K562 (cell line): ENCODE results near the gene PHLDB3. TPM values are rescaled to one million over a fixed set of nuclear protein-coding genes. Genes with fewer than 3 reads are reported as not detected.

Experiments
- ATAC-seq: fragments of 200-7000 bp; cut with Tn5 transposase; 3 replicates; pipeline ENCODE4 v1.9.1; 2020; ENCODE audit warnings: moderate library complexity
- BruUV-seq: library from RNA; stranded (reverse); fragments of 400-500 nt; replicated peaks from 2 replicates; lab custom pipeline; 2021; lab: Mats Ljungman, UMichigan
- CTCF ChIA-PET: fragments of 300-600 bp; formaldehyde crosslinking; extraction: SDS; loops from one replicate; lab custom pipeline; 2021; ENCODE audit warnings: low intra/inter-chr PET ratio; lab: Yijun Ruan, JAX
- POLR2A ChIA-PET: fragments of 300-600, 350-650 bp; sonication (Branson Sonifier 250); formaldehyde crosslinking; extraction: SDS; loops from one replicate; lab custom pipeline; 2021; ENCODE audit warnings: antibody characterized with exemption, inconsistent platforms; lab: Yijun Ruan, JAX
- DNase-seq, 4 experiments: peaks; one replicate each; pipeline versions ENCODE4 v3.0.0 to v3.0.0-alpha.2; 2011 to 2018; ENCODE audit warnings: low spot score in 3 of 4, mixed read lengths in 3 of 4; ENCODE audit errors: extremely low read depth in 1 of 4
- FAIRE-seq: peaks from 2 replicates; lab custom pipeline; 2011; peaks lifted over from hg19 to GRCh38; lab: Jason Lieb, UNC
- H2AFZ ChIP-seq: 2 replicates; pipeline ENCODE4 v1.6.0; 2011; ENCODE audit warnings: low read depth, low read length, control low read depth, inconsistent platforms
- H3K27ac ChIP-seq: fragments of 200-600 bp; 3 replicates; pipeline ENCODE4 v1.8.0; 2011; ENCODE audit warnings: low read depth, mild to moderate bottlenecking, control low read depth, inconsistent platforms, low read length, moderate library complexity, mixed read lengths; ENCODE audit errors: extremely low read depth
- H3K27me3 ChIP-seq, 2 experiments: fragments of 300-600 bp in 1 of 2; 2 replicates in 1 of 2; 3 replicates in 1 of 2; pipeline versions ENCODE4 v1.6.0 to v1.8.0; 2011; ENCODE audit warnings: inconsistent platforms in 2 of 2, low read length in 2 of 2, mild to moderate bottlenecking in 1 of 2, mixed read lengths in 1 of 2, moderate library complexity in 1 of 2; ENCODE audit not compliant: control insufficient read depth in 2 of 2, insufficient read depth in 2 of 2
- H3K36me3 ChIP-seq: fragments of 300-600 bp; 3 replicates; pipeline ENCODE4 v1.8.0; 2011; ENCODE audit warnings: mild to moderate bottlenecking, low read length, inconsistent platforms; ENCODE audit not compliant: control insufficient read depth, insufficient read depth
- H3K4me1 ChIP-seq, 2 experiments: fragments of 200-600 bp in 1 of 2; replicated peaks in 1 of 2; 2 replicates in 1 of 2; 3 replicates in 1 of 2; pipeline versions ENCODE4 v1.5.1 to v1.8.0; 2011; ENCODE audit warnings: inconsistent platforms in 2 of 2, low read length in 2 of 2, mild to moderate bottlenecking in 1 of 2, mixed read lengths in 1 of 2, moderate library complexity in 1 of 2; ENCODE audit not compliant: control insufficient read depth in 2 of 2, insufficient read depth in 2 of 2
- H3K4me2 ChIP-seq: 2 replicates; pipeline ENCODE4 v1.6.1; 2011; ENCODE audit warnings: low read length, control low read depth, inconsistent platforms, mixed read lengths; ENCODE audit not compliant: insufficient read depth
- H3K4me3 ChIP-seq: fragments of 200-600 bp; sonication (generic), shearing (Covaris generic); 2 replicates; pipeline ENCODE4 v1.5.1; 2016; ENCODE audit warnings: control low read depth, inconsistent platforms
- H3K79me2 ChIP-seq: fragments of 200-600 bp; 3 replicates; pipeline ENCODE4 v1.8.0; 2011; ENCODE audit warnings: low read length, inconsistent platforms; ENCODE audit not compliant: control insufficient read depth, insufficient read depth
- H3K9ac ChIP-seq, 2 experiments: 2 replicates each; pipeline versions ENCODE4 v1.6.0 to v1.6.1; 2011; ENCODE audit warnings: low read depth in 2 of 2, low read length in 2 of 2, control low read depth in 1 of 2, inconsistent platforms in 1 of 2, mild to moderate bottlenecking in 1 of 2, mixed read lengths in 1 of 2; ENCODE audit not compliant: insufficient read depth in 1 of 2
- H3K9me1 ChIP-seq: one replicate; pipeline ENCODE4 v1.6.0; 2011; ENCODE audit warnings: inconsistent platforms, mild to moderate bottlenecking, low read length, moderate library complexity; ENCODE audit not compliant: control insufficient read depth, insufficient read depth
- H3K9me3 ChIP-seq: replicated peaks from 2 replicates; pipeline ENCODE4 v1.5.1; 2011; ENCODE audit warnings: low read depth, low read length, inconsistent platforms; ENCODE audit not compliant: control insufficient read depth, insufficient read depth
- H4K20me1 ChIP-seq: replicated peaks from 2 replicates; pipeline ENCODE4 v1.6.1; 2011; ENCODE audit warnings: low read length, inconsistent platforms, mixed read lengths; ENCODE audit not compliant: control insufficient read depth, insufficient read depth
- GATA2 ChIP-seq: sonication (generic); formaldehyde crosslinking; IDR thresholded peaks from 2 replicates; pipeline ENCODE4 v1.4.0; 2020; ENCODE audit warnings: mild to moderate bottlenecking, missing genetic modification reagents
- NR0B1 ChIP-seq: fragments of 450-650 bp; IDR thresholded peaks from one replicate; pipeline ENCODE4 v1.6.1; 2018; ENCODE audit warnings: mild to moderate bottlenecking, moderate library complexity; ENCODE audit not compliant: partially characterized antibody
- PCBP2 ChIP-seq: fragments of 200-400 bp; formaldehyde crosslinking; IDR thresholded peaks from 2 replicates; pipeline ENCODE4 v1.6.1; 2018; ENCODE audit warnings: low read length, low read depth, mild to moderate bottlenecking, moderate library complexity; ENCODE audit not compliant: poor library complexity, severe bottlenecking
- PTTG1 ChIP-seq: fragments of 450-650 bp; IDR thresholded peaks from 2 replicates; pipeline ENCODE4 v1.6.1; 2016; ENCODE audit warnings: low read depth, mild to moderate bottlenecking, missing genetic modification characterization, missing compliant biosample characterization
- ZBTB2 ChIP-seq: fragments of 450-650 bp; IDR thresholded peaks from 2 replicates; pipeline ENCODE4 v1.6.1; 2016; ENCODE audit warnings: antibody characterized with exemption
- ZNF197 ChIP-seq: fragments of 200-800 bp; sonication (Bioruptor generic); IDR thresholded peaks from 2 replicates; pipeline ENCODE4 v1.6.1; 2016; ENCODE audit warnings: low read depth, missing genetic modification characterization, missing compliant biosample characterization
- ZNF592 ChIP-seq: fragments of 450-650 bp; IDR thresholded peaks from 2 replicates; pipeline ENCODE4 v1.6.1; 2017; ENCODE audit warnings: antibody characterized with exemption, mild to moderate bottlenecking
- WGBS: fragments of 100-300 bp; shearing (Covaris generic); methylation state at CpG from one replicate; pipeline ENCODE4 v1.1.6; 2016; ENCODE audit warnings: low coverage, mixed read lengths; ENCODE audit not compliant: insufficient coverage; ENCODE audit errors: missing lambda C conversion rate; 5-methylcytosine and 5-hydroxymethylcytosine counted together
- in situ Hi-C: fragments of 300-500 bp; cut with MboI; formaldehyde crosslinking; loops from 4 replicates; pipeline ENCODE4 v1.15.0; 2018; ENCODE audit warnings: inconsistent platforms, mixed read lengths
- intact Hi-C: fragments of 100-400 bp; cut with micrococcal nuclease; formaldehyde crosslinking; loops from 2 replicates; pipeline ENCODE4 v1.14.2; 2022
- polyA plus RNA-seq, 8 experiments: library from polyadenylated mRNA; depleted of rRNA in 4 of 8; stranded (reverse) in 5 of 8; unstranded in 3 of 8; fragments of >200 nt; fragmentation: Nextera tagmentation in 2 of 8; fragmentation: Illumina TruSeq in 1 of 8; extraction: Ambion mirVana in 2 of 8; extraction: Trizol in 1 of 8; gene quantifications; 2 replicates each; pipeline versions ENCODE4 v1.2.1 to v1.2.3, GENCODE V29; 2011 to 2014; ENCODE audit warnings: inconsistent platforms in 1 of 8, missing spikeins in 1 of 8
- total RNA-seq, 7 experiments: library from RNA; depleted of rRNA in 6 of 7; stranded (reverse); fragments of >200 nt in 6 of 7; fragmentation: Illumina TruSeq in 2 of 7; extraction: Trizol in 2 of 7; gene quantifications; 2 replicates each; pipeline versions ENCODE4 v1.2.1 to v1.2.3, GENCODE V29; 2011 to 2021; ENCODE audit warnings: low replicate concordance in 1 of 7

PHLDB3 gene
- total and polyA plus RNA-seq, 9 of the 15 experiments (the other 6 are each of a cell fraction or from before 2014, with no cell fraction given) = 0.04 to 23.5 (median 3.9) TPM

- no peaks in the 10 kb centered on the region for H3K79me2 ChIP-seq
- H3K27ac ChIP-seq = no peak overlapping the region
- WGBS = 68% methylated on average over 4 of the region's 5 CpGs
- in situ Hi-C loops = no loop called here
- no peaks in the 10 kb centered on the region; a peak in 1 of 5 replicates for H3K4me1 ChIP-seq
- no peaks in the 10 kb centered on the region for H3K9me3 ChIP-seq
- H3K27me3 ChIP-seq = no peaks in the 10 kb centered on the region
- ATAC-seq (no peak), FAIRE-seq (no peak), DNase-seq (no peak)
- no TSS peak for BruUV-seq
- H3K9ac ChIP-seq = no peak overlapping the region
- no peak overlapping the region for H3K4me3 ChIP-seq
- H2AFZ ChIP-seq = no peak overlapping the region
- no peak overlapping the region for H3K4me2 ChIP-seq
- 0 out of 3 replicates have a peak, but pooled peaks cover 2% of the 10 kb centered on the region for H3K36me3 ChIP-seq
- ChIA-PET CTCF (no interaction called here), POLR2A (no interaction called here)
- H3K9me1 ChIP-seq = no peaks in the 10 kb centered on the region
- TF ChIP-seq ZNF592 (no peak), ZNF197 (no peak), NR0B1 (no peak), GATA2 (CRISPR knock-in tag) (no peak), ZBTB2 (no peak), PCBP2 (no peak), PTTG1 (no peak)
- intact Hi-C loops = no loop called here
- H4K20me1 ChIP-seq = no peaks in the 10 kb centered on the region
Observed at GRCh38 chr19:43511324-43511723, 6.8 kb upstream of the PHLDB3 start.
